ENCODE results near the gene SFTPB.
"Not testable (repeated sequence)": the region's sequence is repeated elsewhere in the genome, so short reads cannot be mapped to it uniquely, and the experiment has no call there.

The SFTPB gene

DNA sequence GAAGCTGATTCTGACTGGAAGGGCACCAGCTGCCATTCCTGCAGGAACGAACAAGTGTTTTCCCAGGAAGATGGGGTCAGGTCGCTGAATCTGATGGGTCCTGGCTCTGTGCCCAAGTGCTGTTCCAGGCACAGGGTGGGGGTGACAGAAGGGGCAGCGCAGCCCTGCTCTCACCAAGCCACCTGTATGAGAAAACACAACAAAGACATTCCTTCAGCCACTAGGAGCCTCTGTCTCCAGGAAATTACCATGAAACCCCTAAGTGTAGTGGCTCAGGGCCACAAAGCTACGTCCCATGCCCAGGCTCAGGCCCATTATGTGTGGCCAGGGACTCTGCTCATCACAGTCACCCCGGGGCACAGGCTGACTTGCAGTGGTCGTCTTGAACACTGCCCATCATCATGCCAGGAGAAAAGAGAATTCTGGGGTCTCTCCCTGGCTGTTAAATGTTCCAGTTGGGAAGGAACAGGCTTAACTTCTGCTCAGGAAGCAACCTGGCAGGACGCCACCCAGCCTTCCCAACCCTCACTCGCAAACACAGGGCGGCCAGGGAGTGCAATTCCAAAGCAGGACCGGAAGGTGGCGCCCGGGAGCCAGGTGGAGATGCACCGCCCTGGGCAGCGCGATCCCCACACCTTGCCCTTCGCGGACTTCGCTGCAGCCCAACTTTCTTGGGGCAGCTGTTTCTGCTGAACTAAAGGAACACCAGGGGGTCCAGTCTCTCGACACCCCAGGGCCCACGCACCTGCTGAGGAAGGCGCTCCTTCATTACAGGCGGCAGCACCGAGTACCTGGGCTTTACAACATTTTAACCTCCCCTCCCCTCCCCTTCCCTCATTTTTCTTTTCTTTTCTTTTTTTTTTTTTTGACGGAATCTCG, 11.0 kb upstream of the SFTPB start:
- in situ Hi-C loops (cut with HindIII; ENCODE audit: low sequenced_read_pairs), result no loop called here

DNA sequence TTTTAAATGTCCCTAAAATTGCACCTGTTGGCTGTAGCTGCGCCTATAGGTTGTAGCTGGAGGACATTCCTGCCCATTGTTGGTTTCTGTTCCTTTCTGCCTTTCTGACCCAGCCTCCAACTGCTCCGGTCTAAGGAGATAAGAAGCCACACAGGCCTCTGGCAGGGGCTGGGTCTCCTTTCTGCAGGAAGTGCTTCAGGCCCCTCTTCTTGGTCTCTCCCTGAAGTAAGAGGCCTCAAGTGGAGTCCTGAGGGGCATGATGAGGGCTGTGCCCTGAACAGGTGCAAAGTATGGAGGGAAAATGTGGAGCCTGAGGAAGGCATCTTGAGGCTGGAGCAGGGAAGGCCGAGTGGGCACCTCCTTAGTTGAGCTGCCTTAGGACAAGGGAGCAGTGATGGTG, 10.4 kb upstream of the SFTPB start:
- in situ Hi-C loops (cut with HindIII; ENCODE audit: low sequenced_read_pairs), result no loop called here

DNA sequence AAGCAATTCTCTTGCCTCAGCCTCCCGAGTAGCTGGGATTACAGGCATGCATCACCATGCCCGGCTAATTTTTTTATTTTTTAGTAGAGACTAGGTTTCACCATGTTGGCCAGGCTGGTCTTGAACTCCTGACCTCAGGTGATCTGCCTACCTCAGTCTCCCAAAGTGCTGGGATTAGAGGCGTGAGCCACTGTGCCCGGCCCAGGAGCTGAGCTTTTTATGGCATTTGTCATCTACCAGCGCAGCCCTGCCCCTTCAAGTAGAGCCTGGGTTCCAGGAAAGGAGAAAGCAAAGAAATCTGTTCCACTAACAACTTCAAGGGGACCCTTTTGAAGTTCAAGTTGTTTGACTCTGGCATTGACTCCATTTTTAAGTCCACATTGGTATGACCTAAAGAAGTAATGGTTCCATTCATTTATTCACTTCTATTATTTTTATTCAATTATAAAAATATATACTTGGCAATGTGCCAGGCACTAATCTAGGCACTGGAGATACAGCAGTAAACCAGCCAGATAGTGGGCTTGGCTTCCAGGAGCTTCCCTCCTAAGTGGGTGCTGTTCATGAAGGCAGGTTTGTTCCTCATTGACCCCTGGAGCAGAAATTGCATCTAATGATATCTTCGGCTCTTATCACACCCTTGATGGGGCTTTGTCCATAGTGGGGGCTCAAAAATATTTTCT, 8.0 kb upstream of the SFTPB start:
- in situ Hi-C loops (cut with HindIII; ENCODE audit: low sequenced_read_pairs), result no loop called here

DNA sequence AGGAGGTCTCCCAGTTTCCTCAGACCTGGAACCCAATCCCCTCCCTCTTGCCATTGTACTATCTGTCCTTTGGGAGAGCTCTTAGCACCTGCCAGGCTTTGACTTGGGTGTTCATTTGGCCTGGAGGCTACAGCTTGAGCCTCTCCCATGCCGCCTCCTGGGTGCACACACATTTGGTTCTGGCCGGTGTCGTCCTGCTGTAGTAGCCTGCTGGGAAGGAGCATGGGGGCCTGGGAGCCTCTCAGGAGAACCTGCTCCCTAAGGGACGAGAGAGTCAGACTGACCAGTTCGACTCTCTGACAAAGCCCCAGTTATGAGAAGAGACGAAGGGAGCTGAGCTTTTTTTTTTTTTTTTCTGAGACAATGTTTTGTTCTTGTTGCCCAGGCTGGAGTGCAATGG, 7.4 kb upstream of the SFTPB start:
- in situ Hi-C loops (cut with HindIII; ENCODE audit: low sequenced_read_pairs), result no loop called here

DNA sequence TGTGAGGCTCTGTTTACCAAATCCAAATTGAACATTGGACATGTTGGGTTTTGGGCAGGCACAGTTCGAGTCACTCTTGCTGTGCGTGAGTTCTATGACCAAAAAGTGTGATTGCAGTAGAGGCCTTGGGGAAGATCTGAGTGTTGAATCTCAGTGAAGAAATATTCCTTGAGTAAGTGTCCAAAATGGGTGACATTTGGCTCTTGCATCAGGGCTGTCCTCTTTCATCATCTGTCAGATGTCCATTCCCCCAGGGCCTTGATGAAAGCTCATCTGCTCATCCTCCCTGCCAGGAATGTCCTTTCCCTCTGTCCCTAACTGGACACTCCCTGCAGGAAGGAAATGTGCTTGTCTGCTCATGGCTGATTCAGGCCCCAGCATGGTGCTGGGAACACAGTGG, 6.4 kb upstream of the SFTPB start:
- in situ Hi-C loops (cut with HindIII; ENCODE audit: low sequenced_read_pairs), result no loop called here

DNA sequence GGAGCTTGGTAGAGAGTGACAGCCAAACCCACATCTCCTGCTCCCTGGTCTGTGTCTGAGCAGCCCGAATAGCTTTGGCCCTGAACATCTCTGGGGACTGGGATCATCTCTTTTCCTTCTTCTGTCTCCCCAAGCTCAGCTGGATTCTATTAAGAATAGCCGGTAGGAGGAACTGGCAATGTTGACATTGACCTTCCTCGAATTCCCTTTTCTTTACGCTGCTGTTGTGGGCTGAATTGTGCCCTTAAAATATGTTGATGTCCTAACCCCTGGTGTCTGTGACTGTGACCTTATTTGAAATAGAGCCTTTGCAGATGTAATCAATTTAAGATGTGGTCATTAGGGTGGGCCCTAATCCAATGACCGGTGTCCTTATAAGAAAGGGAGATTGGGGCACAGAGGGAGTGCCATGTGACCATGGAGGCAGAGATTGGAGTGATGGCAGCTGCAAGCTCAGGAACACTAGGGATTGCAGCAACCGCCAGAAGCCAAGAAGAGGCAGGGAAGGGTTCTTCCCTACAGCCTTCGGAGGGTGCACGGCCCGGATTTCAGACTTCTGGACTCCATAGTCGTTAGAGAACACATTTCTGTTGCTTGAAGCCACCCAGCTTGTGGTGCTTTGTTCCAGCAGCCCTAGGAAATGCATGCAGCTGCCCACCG, 5.8 kb upstream of the SFTPB start:
- in situ Hi-C loops (cut with HindIII; ENCODE audit: low sequenced_read_pairs), result no loop called here

DNA sequence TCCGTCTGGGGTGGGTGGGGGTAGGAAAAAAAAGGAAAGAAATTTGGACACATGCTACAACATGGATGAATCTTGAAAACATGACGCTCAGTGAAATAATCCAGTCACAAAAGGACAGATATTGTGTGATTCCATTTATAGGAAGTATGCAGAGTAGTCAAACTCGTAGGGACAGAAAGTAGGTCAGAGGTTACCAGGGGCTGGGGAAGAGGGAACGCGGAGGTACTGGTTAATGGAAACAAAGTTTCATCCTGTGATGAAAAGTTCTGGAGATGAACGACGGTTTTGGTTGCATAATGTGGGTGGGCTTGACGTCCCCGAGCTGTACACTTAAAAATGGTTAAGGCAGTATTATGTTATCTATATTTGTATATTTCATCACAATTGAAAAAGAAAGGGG, 4.5 kb upstream of the SFTPB start:
- in situ Hi-C loops (cut with HindIII; ENCODE audit: low sequenced_read_pairs), result no loop called here

DNA sequence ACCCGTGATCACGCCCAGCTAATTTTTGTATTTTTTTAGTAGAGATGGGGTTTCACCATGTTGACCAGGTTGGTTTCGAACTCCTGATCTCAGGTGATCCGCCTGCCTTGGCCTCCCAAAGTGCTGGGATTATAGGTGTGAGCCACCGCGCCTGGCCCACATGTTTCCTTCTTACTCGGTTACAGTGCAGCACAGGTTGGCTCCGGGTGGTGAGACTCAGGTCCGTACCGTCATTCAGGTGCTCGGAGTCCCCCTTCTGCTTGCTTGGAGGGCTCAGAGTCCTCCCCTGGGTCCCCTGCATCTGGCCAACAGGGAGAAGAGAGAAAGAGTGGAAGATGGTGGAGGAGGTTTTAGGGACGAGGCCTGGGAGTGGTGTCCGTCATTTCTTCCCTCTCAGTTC, 2.4 kb upstream of the SFTPB start:
- in situ Hi-C loops (cut with HindIII; ENCODE audit: low sequenced_read_pairs), result not testable (repeated sequence)

DNA sequence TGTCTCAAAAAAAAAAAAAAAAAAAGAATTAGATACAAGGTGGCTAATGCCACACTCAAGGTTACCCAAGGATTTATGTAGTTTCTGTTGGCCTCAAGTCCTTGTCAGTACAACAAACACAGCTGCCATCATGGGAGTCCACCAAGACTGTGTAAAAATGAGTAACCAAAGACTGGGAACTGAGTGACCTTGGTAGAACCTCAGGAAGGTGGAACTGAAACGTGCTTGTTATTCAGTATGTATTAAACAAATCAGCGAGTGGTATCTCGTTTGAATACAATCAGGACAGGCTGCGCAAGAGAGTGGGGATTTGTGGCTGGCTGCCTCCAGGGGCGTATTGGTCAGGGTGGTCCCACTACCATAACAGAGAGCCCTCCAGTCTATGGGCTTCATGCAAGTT, 1.6 kb upstream of the SFTPB start:
- in situ Hi-C loops (cut with HindIII; ENCODE audit: low sequenced_read_pairs), result no loop called here

DNA sequence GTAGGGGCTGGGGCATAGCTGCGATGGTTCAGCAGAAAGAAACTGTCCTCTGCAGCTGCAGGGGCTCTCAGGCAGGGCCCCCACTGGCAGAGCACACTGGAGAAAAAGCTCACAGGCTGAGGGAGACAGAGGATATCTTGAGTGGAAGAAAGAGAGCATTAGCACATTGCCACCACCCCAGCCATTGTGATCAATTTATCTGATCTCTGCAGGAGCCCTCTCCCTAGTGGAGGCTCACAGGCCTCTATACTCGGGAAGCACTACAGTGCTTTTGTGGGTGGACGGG, 801 bp upstream of the SFTPB start:
- in situ Hi-C loops (cut with HindIII; ENCODE audit: low sequenced_read_pairs), result no loop called here

DNA sequence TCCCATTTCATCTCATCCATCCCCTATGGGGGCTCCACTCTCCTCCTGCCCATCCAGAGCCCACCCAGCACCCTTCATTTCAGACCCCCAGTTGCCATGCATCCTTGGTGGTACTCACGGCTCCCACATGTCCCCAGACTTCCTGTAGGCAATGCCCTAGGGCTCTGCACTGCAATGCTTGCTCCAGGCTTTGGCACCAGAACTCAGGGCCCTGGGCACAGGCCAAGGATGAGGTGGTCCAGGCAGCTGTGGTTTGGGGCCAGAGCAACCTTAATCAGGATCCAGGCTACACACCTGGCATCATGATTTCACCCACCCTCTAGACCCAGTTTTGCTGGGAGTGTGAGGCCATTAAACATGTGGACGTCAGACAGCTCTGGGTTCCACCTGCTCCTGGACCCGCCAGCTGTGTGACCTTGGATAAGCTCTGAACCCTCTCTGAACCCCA, 414 bp downstream of the SFTPB start:
- in situ Hi-C loops (cut with HindIII; ENCODE audit: low sequenced_read_pairs), result no loop called here

DNA sequence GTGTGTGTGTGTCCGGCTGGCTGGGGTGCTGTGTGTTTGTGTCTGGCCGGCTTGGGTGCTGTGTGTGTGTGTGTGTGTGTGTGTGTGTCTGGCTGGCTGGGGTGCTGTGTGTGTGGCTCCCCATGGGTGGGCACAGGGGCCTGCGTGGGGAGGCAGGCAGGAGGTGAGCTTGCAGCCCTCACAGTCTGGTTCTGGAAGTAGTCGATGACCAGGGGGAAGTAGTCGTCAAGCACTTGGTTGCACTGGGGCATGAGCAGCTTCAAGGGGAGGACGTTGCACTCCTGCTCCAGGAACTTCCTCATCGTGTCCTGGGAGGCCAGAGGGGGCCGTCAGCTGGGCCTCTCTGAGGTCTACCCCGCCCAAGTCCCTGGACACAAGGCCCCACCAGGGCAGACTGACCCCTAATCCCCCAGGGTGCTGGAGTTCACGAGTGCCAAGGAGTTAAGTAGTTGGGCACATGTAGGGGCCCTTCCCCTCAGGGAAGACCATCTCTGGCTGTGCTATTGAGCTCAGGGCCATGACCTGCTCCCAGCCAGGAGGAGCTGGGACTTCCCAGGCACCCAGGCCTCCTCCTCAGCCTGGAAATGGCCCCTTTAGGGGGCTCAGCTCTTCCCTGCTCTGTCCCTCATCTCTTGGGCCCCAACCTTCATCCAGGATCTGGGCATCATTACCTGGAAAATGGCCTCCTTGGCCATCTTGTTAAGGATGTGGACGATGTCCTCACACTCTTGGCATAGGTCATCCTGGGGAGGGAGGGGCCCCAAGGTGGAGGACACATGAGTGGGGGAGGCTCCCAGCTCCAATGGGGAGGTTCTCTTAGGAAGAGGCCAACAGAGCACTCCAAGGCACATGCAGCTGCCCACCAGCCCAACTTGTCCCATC, 1.3 kb downstream of the SFTPB start:
- in situ Hi-C loops (cut with HindIII; ENCODE audit: low sequenced_read_pairs), result no loop called here

DNA sequence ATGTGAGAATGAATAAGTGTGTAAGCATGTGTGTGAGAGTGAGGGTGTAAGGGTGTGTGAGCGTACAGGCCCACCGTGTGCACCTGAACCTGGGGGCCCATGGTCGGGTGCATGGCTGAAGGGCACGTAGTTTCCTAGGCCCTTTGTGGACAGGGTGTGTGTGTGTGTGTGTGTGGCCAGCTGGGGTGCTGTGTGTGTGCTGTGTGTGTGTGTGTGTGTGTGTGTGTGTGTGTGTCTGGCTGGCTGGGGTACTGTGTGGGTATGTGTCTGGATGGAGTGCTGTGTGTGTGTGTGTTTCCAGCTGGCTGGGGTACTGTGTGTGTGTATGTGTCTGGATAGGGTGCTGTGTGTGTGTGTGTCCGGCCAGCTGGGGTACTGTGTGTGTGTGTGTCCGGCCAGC, 2.0 kb downstream of the SFTPB start:
- in situ Hi-C loops (cut with HindIII; ENCODE audit: low sequenced_read_pairs), result no loop called here

DNA sequence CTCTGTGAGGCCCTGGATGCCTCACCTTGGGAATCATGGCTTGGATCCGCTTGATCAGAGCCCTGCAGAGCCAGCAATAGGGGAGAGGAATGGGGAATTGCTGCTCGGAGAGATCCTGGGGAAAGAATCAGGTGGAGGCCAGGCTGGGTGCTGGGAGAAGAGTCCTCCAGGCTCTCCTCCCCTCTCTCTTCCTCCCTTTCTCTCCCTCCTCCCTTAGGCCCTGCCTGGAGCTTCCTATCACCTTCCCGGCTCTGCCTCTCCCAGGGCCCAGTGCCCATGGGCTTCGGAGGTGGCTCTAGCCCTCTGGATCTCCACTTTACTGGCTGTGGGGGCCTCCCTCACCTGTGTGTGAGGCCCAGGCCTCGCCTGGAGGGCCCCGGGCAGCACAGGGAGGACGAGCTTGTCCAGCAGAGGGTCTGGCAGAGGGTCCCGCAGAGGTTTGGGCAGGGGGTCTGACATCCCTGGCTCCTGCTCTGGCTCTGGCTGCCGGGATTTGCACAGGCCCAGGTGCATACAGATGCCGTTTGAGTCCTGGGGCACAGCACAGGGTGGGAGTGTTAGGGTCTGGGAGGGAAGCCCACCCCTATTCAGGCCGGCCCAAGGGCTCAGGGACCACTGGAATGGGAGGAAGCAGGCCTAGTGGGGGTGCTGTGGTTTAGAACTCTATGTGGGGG, 2.6 kb downstream of the SFTPB start:
- in situ Hi-C loops (cut with HindIII; ENCODE audit: low sequenced_read_pairs), result no loop called here

DNA sequence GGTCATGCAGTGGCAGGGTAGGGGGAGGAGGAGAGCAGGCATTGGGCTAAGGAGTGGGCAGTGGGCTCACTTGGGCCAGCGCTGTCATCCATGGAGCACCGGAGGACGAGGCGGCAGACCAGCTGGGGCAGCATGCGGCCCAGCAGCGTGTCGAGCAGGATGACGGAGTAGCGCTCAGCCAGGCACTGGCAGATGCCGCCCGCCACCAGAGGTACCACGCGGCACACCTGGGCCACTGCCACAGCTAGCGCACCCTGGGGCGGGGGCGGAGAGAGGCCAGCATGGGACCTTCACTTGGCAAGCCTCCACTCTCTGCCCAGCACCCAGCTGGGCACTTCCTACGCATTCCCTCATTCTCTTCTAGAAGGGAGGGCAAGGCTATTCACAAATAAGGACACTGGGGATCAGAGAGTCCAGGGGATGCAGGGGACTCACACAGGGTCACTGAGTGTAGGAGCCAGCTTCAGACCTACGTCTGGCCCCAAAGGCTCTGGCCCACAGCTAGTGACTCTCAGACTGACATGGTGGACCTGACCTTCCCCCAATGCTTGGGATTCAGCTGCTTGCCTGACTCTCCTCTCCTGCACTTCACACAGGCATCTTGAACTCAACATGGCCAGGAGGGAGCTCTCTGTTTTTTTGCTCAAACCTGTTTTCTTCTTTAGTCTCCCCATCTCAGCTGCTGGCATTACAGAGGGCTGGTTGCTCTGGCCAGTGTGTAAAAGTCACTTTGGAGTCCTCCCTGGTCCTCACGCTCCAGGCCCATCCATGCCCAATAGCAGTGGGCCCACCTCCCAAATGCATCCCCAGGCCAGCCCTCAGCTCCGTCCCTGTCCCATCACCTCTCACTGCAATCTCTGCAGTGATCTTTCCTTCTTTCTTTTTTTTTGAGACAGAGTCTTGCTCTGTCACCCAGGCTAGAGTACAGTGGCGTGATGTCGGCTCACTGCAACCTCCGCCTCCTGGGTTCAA, 4.1 kb downstream of the SFTPB start:
- in situ Hi-C loops (cut with HindIII; ENCODE audit: low sequenced_read_pairs), result no loop called here

DNA sequence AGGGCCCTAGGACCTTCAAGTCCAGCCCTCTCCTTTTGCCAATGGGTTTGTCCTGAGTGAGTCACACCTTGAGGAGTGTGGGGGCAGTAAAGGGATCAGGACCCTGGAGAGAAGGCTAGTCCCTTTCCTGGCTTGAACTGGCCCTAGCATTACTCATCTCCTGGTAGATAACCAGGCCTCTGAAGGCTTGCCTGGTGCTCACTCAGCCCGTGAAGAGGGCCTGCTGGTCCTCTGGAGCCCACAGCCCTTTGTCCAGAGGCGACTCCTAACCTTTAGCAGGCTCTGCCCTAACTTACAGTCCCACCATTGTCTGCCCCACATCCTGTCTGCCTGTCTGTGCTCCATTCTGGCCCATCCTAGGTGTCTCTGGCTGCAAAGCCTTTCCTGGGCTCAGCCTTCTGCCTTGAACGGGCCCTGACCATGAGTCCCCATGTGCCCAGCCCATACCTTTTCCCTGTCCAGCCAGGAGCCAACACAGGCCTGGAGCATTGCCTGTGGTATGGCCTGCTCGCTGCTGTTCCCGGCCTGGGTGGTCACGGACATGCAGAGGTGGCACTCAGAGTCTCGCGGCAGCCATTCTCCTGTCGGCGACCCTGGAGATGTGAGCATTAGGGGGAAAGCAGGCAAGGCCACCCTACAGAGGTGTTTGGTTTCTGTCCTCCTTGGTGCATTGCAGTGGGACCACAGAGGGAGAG, 5.0 kb downstream of the SFTPB start:
- in situ Hi-C loops (cut with HindIII; ENCODE audit: low sequenced_read_pairs), result no loop called here

DNA sequence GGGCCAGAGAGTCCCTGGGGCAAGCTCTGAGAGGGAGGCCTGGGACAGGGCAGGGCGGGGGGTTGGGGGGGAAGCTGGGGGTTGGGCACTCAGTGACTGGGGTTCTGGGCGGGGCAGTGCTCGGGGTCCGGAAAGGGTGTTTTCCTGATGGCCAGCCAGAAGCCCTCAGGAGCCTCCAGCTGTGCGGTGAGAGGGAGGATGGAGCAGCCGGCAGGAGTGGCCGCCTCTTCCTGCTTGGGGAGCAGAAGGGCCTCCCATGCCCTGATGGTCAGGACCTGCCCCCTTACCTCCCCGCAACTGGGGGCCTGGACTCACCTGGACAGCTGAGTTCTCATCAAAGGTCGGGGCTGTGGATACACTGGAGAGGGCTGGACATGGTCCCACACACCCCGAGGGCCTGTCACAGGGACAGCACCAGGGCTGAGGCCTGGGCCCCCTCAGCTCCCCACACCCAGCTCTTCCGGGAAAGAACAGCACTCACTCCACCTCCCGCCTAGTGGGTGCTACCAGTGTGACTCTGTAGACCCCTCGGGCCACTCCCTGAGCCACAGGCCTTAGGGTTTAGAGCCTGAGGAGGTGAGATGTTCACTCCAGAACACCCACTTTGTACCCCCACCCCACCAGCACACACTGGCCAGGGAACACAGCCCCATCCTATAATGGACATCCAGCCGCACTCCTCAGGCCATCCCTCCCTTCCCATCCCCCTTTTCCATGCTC, 6.7 kb downstream of the SFTPB start:
- in situ Hi-C loops (cut with HindIII; ENCODE audit: low sequenced_read_pairs), result no loop called here

DNA sequence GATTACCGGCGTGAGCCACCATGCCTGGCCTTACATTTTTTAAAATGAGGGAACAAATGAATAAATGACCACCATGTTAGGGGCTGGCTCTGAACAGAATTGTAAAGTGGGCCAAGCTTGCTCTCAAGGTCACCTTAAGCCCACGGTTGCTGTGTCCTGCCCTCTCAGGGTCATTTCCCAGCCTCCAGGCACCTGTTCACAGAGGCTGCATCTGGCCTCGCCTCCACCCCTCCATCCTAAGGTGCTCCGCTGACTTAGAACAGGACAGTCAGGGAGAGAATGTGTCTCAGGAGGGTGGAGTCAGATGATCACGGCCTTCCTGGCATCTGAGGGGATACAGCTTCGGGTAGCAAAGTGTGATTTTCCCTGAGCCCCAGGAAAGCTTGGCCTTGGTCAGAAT, 7.3 kb downstream of the SFTPB start:
- in situ Hi-C loops (cut with HindIII; ENCODE audit: low sequenced_read_pairs), result no loop called here
